Adrenal gland (tissue), 12 donors: ENCODE measurements around the gene PRX. TPM values are rescaled to one million over a fixed set of nuclear protein-coding genes. Genes with fewer than 3 reads are reported as not detected.

Source experiments
- DNase-seq, 7 donors: peaks; one replicate each; pipeline ENCODE4 v3.0.0-alpha.2; 2019 to 2020
- H3K27ac ChIP-seq, 5 donors: fragments of 200-600 bp; sonication (generic) in 4 of 5; 1 replicate in 3 of 5; 2 replicates in 2 of 5; pipeline versions ENCODE4 v1.5.1 to v1.8.0; 2016 to 2020; ENCODE audit warnings: mild to moderate bottlenecking in 1 of 5
- H3K27me3 ChIP-seq: fragments of 200-600 bp; 2 replicates; pipeline ENCODE4 v1.8.0; 2021
- H3K36me3 ChIP-seq, 2 donors: fragments of 200-600 bp; replicated peaks in 1 of 2; 1 replicate in 1 of 2; 2 replicates in 1 of 2; pipeline versions ENCODE4 v1.5.1 to v1.8.0; 2018 to 2022
- H3K4me1 ChIP-seq, 2 donors: fragments of 200-600 bp; replicated peaks in 1 of 2; 1 replicate in 1 of 2; 2 replicates in 1 of 2; pipeline versions ENCODE4 v1.5.1 to v1.8.0; 2018 to 2021
- H3K4me3 ChIP-seq, 4 donors: fragments of 200-600 bp; sonication (generic) in 3 of 4; one replicate each; pipeline ENCODE4 v1.5.1; 2016 to 2018
- H3K9me3 ChIP-seq, 3 donors: fragments of 200-600 bp; sonication (generic) in 1 of 3; replicated peaks in 1 of 3; 1 replicate in 2 of 3; 2 replicates in 1 of 3; pipeline versions ENCODE4 v1.5.1 to v1.8.0; 2016 to 2021
- CTCF ChIP-seq, 6 experiments: fragments of 450-650 bp in 4 of 6; fragments of 200-600 bp in 2 of 6; sonication (generic) in 1 of 6; IDR thresholded peaks; 1 replicate in 5 of 6; 2 replicates in 1 of 6; pipeline versions ENCODE4 v1.5.1 to v1.8.0; 2016 to 2021; ENCODE audit warnings: antibody characterized with exemption in 6 of 6, mild to moderate bottlenecking in 2 of 6, moderate library complexity in 1 of 6
- POLR2A ChIP-seq, 2 donors: fragments of 450-650 bp; IDR thresholded peaks; one replicate each; pipeline ENCODE4 v1.6.1; 2017; ENCODE audit warnings: antibody characterized with exemption in 2 of 2, mild to moderate bottlenecking in 2 of 2, moderate library complexity in 1 of 2
- WGBS, 4 donors: extraction: QIAGEN DNeasy Blood & Tissue Kit in 2 of 4; methylation state at CpG; one replicate each; pipeline versions ENCODE4 v1.1.5 to v1.1.7; 2013 to 2017; 5-methylcytosine and 5-hydroxymethylcytosine counted together
- intact Hi-C, 2 donors: fragments of 100-400 bp; cut with DNase I; formaldehyde crosslinking; loops; one replicate each; pipeline versions ENCODE4 v1.14.1 to v1.15.0; 2022 to 2023
- polyA plus RNA-seq, 3 donors: library from polyadenylated mRNA; stranded (reverse); fragments of 200-250 nt in 2 of 3; fragments of 350-450 nt in 1 of 3; fragmentation: Illumina TruSeq in 1 of 3; extraction: RNeasy Lipid Tissue Mini Kit (QIAGEN cat#74804) in 1 of 3; gene quantifications; one replicate each; pipeline ENCODE4 v1.2.3, GENCODE V29; 2013 to 2014
- total RNA-seq, 9 donors: library from RNA; depleted of rRNA in 4 of 9; stranded (reverse); fragments of >200 nt in 4 of 9; fragments of 120-200 nt in 1 of 9; fragmentation: NEBNext Ultra II Directional in 1 of 9; extraction: Animal tissue kit (Norgen Biotek cat#: 25700) in 1 of 9; gene quantifications; one replicate each; pipeline versions ENCODE4 v1.1.0 to v1.2.4, GENCODE V29; 2013 to 2023
- donor health status: healthy with polysubstance abuse.
- donor health status: Bipolar disorder and iron deficiency.
- donor health status: DM: yes; HTN: yes; CAD: no.
- donor health status: DM: no; HTN: no; CAD: no.
- donor health status: DM: no; HTN: no; CAD: no.
- donor health status: DM: yes; HTN: yes; CAD: no.

Gene PRX
- total and polyA plus RNA-seq, 12 donors: 3.2 to 12.8 (median 7.7) TPM

- H3K4me1 ChIP-seq: peaks cover 16 to 37% of the 10 kb centered on the region in 2 donors
Observed at GRCh38 chr19:40407714-40408597, 5.2 kb downstream of the PRX start.

GRCh38 chr19:40403262-40403984 lies 9.8 kb downstream of the PRX start:
- Histone ChIP-seq H3K4me1 (peaks cover 5 to 21% of the 10 kb centered on the region in 2 donors), H3K27ac (peak overlapping the region; percentile 84 to 91 (median 90)), H3K36me3 (no peaks in the 10 kb centered on the region), H3K9me3 (no peaks in the 10 kb centered on the region), H3K27me3 (no peaks in the 10 kb centered on the region), H3K4me3 (peak overlapping the region in 2 of 4 donors; percentile 57 to 67)
- 0 to 1% (median 0%) methylated on average over 3 to 41 of the region's 41 CpGs for WGBS, 4 donors
- TF ChIP-seq CTCF (IDR thresholded peaks at IDR 0.05) (no peak), POLR2A (IDR thresholded peaks at IDR 0.05) (peak; percentile 22 to 53)
- peak; percentile 94 to 98 (median 97) for DNase-seq
- intact Hi-C loops: no loop called here

More at GRCh38 chr19:40407714-40408597, 5.2 kb downstream of the PRX start:
- no peaks in the 10 kb centered on the region for H3K27me3 ChIP-seq
- 56 to 92% (median 69%) methylated on average over 5 to 22 of the region's 22 CpGs for WGBS, 4 donors
- DNase-seq: no peak
- intact Hi-C loops: no loop called here
- no peaks in the 10 kb centered on the region for H3K36me3 ChIP-seq
- no peak overlapping the region for H3K27ac ChIP-seq
- no peak overlapping the region for H3K4me3 ChIP-seq
- TF ChIP-seq POLR2A (IDR thresholded peaks at IDR 0.05) (no peak), CTCF (IDR thresholded peaks at IDR 0.05) (no peak)
- no peaks in the 10 kb centered on the region for H3K9me3 ChIP-seq

- intact Hi-C loops: no loop called here
- Histone ChIP-seq H3K9me3 (no peaks in the 10 kb centered on the region), H3K4me3 (no peak overlapping the region), H3K27me3 (no peaks in the 10 kb centered on the region), H3K27ac (no peak overlapping the region), H3K4me1 (peaks cover 5 to 21% of the 10 kb centered on the region in 2 donors), H3K36me3 (no peaks in the 10 kb centered on the region)
- TF ChIP-seq CTCF (IDR thresholded peaks at IDR 0.05): no peak
- TF ChIP-seq POLR2A (IDR thresholded peaks at IDR 0.05): no peak
- WGBS, 4 donors: 24 to 38% (median 31%) methylated on average over 2 to 3 of the region's 3 CpGs
- DNase-seq: peak in 6 of 7 donors; percentile 73 to 84 (median 82)
Observed at GRCh38 chr19:40400559-40400958, 12.6 kb downstream of the PRX start.

- TF ChIP-seq CTCF (IDR thresholded peaks at IDR 0.05): no peak
- TF ChIP-seq POLR2A (IDR thresholded peaks at IDR 0.05): no peak
- Histone ChIP-seq H3K4me1 (peaks cover 5 to 12% of the 10 kb centered on the region in 2 donors), H3K27me3 (no peaks in the 10 kb centered on the region), H3K4me3 (no peak overlapping the region), H3K36me3 (no peaks in the 10 kb centered on the region), H3K27ac (no peak overlapping the region), H3K9me3 (no peaks in the 10 kb centered on the region)
- peak in 2 of 7 donors; percentile 37 to 61 for DNase-seq
- intact Hi-C loops: no loop called here
- 62 to 78% (median 71%) methylated on average over 25 to 49 of the region's 49 CpGs for WGBS, 4 donors
Observed at GRCh38 chr19:40398417-40399131, 14.6 kb downstream of the PRX start.
